ENCODE results near the gene IVNS1ABP. TPM values are rescaled to one million over a fixed set of nuclear protein-coding genes. Genes with fewer than 3 reads are reported as not detected.

Gene IVNS1ABP
- total and polyA plus RNA-seq, 8 donors, result 22.9 to 53.9 (median 35.2) TPM

- peaks cover 0 to 9% (median 0%) of the 10 kb centered on the region in 3 donors for H3K4me1 ChIP-seq
- DNase-seq (no peak), ATAC-seq (no peak), FAIRE-seq (no peak)
- WGBS, 2 donors, result 90 to 91% methylated on average over 2 of the region's 2 CpGs
- no peaks in the 10 kb centered on the region for H3K27me3 ChIP-seq
- intact Hi-C loops (cut with DNase I), result no loop called here
- no peak overlapping the region for H3K27ac ChIP-seq
- no peak for TF ChIP-seq CTCF (IDR thresholded peaks at IDR 0.05)
- no peaks in the 10 kb centered on the region for H3K9me3 ChIP-seq
- H3K36me3 ChIP-seq, result no peaks in the 10 kb centered on the region
- H3K4me3 ChIP-seq, result no peak overlapping the region
These were observed 32.5 kb upstream of the IVNS1ABP start for GRCh38 chr1:185349556-185349955.

GRCh38 chr1:185348985-185349384 lies 31.9 kb upstream of the IVNS1ABP start:
- DNase-seq (no peak), FAIRE-seq (no peak), ATAC-seq (peak in 3 of 4 donors; percentile 45 to 72 (median 53))
- H3K36me3 ChIP-seq, result no peaks in the 10 kb centered on the region
- intact Hi-C loops (cut with DNase I), result no loop called here
- H3K4me1 ChIP-seq, result peaks cover 0 to 9% (median 0%) of the 10 kb centered on the region in 3 donors
- H3K27ac ChIP-seq, result no peak overlapping the region
- 38 to 53% methylated on average over 1 of the region's 1 CpG for WGBS, 2 donors
- H3K27me3 ChIP-seq, result no peaks in the 10 kb centered on the region
- H3K9me3 ChIP-seq, result no peaks in the 10 kb centered on the region
- no peak for TF ChIP-seq CTCF (IDR thresholded peaks at IDR 0.05)
- H3K4me3 ChIP-seq, result no peak overlapping the region

GRCh38 chr1:185348296-185348695 lies 31.3 kb upstream of the IVNS1ABP start:
- 71 to 76% methylated on average over 1 of the region's 1 CpG for WGBS, 2 donors
- Histone ChIP-seq H3K27ac (no peak overlapping the region), H3K36me3 (no peaks in the 10 kb centered on the region), H3K9me3 (no peaks in the 10 kb centered on the region), H3K4me3 (no peak overlapping the region), H3K27me3 (no peaks in the 10 kb centered on the region), H3K4me1 (peaks cover 0 to 11% (median 0%) of the 10 kb centered on the region in 3 donors)
- intact Hi-C loops (cut with DNase I), result no loop called here
- no peak for DNase-seq
- no peak for FAIRE-seq
- no peak for ATAC-seq
- no peak for TF ChIP-seq CTCF (IDR thresholded peaks at IDR 0.05)

- H3K4me1 ChIP-seq, result peaks cover 0 to 17% (median 0%) of the 10 kb centered on the region in 3 donors
- no peak for TF ChIP-seq CTCF (IDR thresholded peaks at IDR 0.05)
- FAIRE-seq (no peak), ATAC-seq (peak in 2 of 4 donors; percentile 50 to 63), DNase-seq (no peak)
- WGBS, 2 donors, result 69 to 80% methylated on average over 4 of the region's 4 CpGs
- no peak overlapping the region for H3K4me3 ChIP-seq
- H3K27ac ChIP-seq, result peak overlapping the region in 1 of 4 donors; percentile 16
- H3K27me3 ChIP-seq, result no peaks in the 10 kb centered on the region
- intact Hi-C loops (cut with DNase I), result no loop called here
- H3K36me3 ChIP-seq, result no peaks in the 10 kb centered on the region
- H3K9me3 ChIP-seq, result no peaks in the 10 kb centered on the region
These were observed 29.1 kb upstream of the IVNS1ABP start for GRCh38 chr1:185345913-185346720.

GRCh38 chr1:185343306-185343705 lies 26.3 kb upstream of the IVNS1ABP start:
- Histone ChIP-seq H3K9me3 (no peaks in the 10 kb centered on the region), H3K4me1 (peaks cover 0 to 8% (median 0%) of the 10 kb centered on the region in 3 donors), H3K4me3 (no peak overlapping the region), H3K27ac (no peak overlapping the region), H3K27me3 (no peaks in the 10 kb centered on the region), H3K36me3 (no peaks in the 10 kb centered on the region)
- peak in 1 of 4 donors; percentile 34 for ATAC-seq
- TF ChIP-seq CTCF (IDR thresholded peaks at IDR 0.05), result no peak
- intact Hi-C loops (cut with DNase I), result no loop called here
- WGBS, 2 donors, result 65 to 69% methylated on average over 5 of the region's 5 CpGs
- FAIRE-seq, result peak; percentile 43
- no peak for DNase-seq

Data from pancreas (tissue), 10 donors.